Lower lobe of right lung (tissue), 2 donors: Measurements from ENCODE around the gene CCP110. TPM values are rescaled to one million over a fixed set of nuclear protein-coding genes. Genes with fewer than 3 reads are reported as not detected.
A peak's percentile ranks its signal among the peaks of the same experiment; 100 is the strongest.

Experiments used
- ATAC-seq, 2 donors: fragments of 200-7000 bp; cut with Tn5 transposase; one replicate each; pipeline ENCODE4 v1.9.1; 2020 to 2022; ENCODE audit warnings: mild to moderate bottlenecking in 2 of 2, moderate library complexity in 2 of 2
- DNase-seq: peaks from one replicate; pipeline ENCODE4 v3.0.0-alpha.2; 2020
- H3K27ac ChIP-seq: fragments of 200-600 bp; one replicate; pipeline ENCODE4 v1.8.0; 2022
- H3K27me3 ChIP-seq: fragments of 200-600 bp; one replicate; pipeline ENCODE4 v1.8.0; 2022; ENCODE audit warnings: low read depth
- H3K36me3 ChIP-seq: fragments of 200-600 bp; one replicate; pipeline ENCODE4 v1.8.0; 2022; ENCODE audit warnings: mild to moderate bottlenecking
- H3K4me1 ChIP-seq: fragments of 200-600 bp; one replicate; pipeline ENCODE4 v1.8.0; 2022
- H3K4me3 ChIP-seq: fragments of 200-600 bp; one replicate; pipeline ENCODE4 v1.8.0; 2022; ENCODE audit warnings: mild to moderate bottlenecking
- H3K9me3 ChIP-seq: fragments of 200-600 bp; one replicate; pipeline ENCODE4 v1.8.0; 2022
- CTCF ChIP-seq: fragments of 200-600 bp; IDR thresholded peaks from one replicate; pipeline ENCODE4 v1.8.0; 2022; ENCODE audit warnings: antibody characterized with exemption, mild to moderate bottlenecking
- intact Hi-C: fragments of 100-400 bp; cut with DNase I; formaldehyde crosslinking; loops from one replicate; pipeline ENCODE4 v1.11.0; 2022
- total RNA-seq: library from RNA; stranded (reverse); fragmentation: NEBNext Ultra II Directional; extraction: Animal tissue kit (Norgen Biotek cat#: 25700); gene quantifications from one replicate; pipeline ENCODE4 v1.2.1, GENCODE V29; 2021
- donor health status: DM: no; HTN: yes; CAD: no; lungs with severe emphysema.

CCP110 gene
- total RNA-seq, 1 donor from 2014 or later: 23.9 TPM

DNA sequence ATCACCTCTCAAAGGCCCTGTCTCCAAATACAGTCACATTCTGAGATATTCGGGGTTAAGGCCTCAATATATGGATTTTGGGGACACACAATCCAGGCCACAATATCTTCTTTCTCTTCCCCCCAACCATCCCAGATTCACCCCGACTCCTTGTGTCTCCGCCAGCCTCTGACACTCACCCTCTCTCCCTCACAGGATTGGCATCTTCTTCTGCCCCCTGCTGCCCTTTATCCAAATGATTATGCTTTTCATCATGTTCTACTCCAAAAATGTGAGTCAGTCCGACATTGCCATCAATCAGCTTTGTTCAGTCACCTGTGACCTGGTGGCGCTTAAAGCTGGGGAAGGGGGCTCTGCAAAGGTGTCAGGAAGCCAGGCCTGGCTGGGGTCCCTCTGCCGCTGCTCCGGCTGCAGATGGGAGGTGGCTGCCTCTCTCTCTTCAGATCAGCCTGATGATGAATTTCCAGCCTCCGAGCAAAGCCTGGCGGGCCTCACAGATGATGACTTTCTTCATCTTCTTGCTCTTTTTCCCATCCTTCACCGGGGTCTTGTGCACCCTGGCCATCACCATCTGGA is 36.9 kb upstream of the CCP110 start:
- H3K4me1 ChIP-seq: no peaks in the 10 kb centered on the region
- H3K27ac ChIP-seq: no peak overlapping the region
- TF ChIP-seq CTCF: no peak
- intact Hi-C loops: no loop called here
- H3K36me3 ChIP-seq: peaks cover 14% of the 10 kb centered on the region
- no peaks in the 10 kb centered on the region for H3K27me3 ChIP-seq
- no peak for ATAC-seq
- DNase-seq: no peak
- H3K4me3 ChIP-seq: no peak overlapping the region
- H3K9me3 ChIP-seq: no peaks in the 10 kb centered on the region

GRCh38 chr16:19488213-19488640 is 35.5 kb upstream of the CCP110 start:
- no peak overlapping the region for H3K4me3 ChIP-seq
- ATAC-seq (peak; percentile 71 to 80), DNase-seq (no peak)
- no peaks in the 10 kb centered on the region for H3K27me3 ChIP-seq
- intact Hi-C loops: no loop called here
- no peak for TF ChIP-seq CTCF
- H3K9me3 ChIP-seq: no peaks in the 10 kb centered on the region
- H3K27ac ChIP-seq: no peak overlapping the region
- H3K36me3 ChIP-seq: peaks cover 11% of the 10 kb centered on the region
- no peaks in the 10 kb centered on the region for H3K4me1 ChIP-seq

- Histone ChIP-seq H3K4me3 (no peak overlapping the region), H3K36me3 (peaks cover 17% of the 10 kb centered on the region), H3K27ac (no peak overlapping the region), H3K27me3 (no peaks in the 10 kb centered on the region), H3K4me1 (no peaks in the 10 kb centered on the region), H3K9me3 (no peaks in the 10 kb centered on the region)
- ATAC-seq (no peak), DNase-seq (no peak)
- TF ChIP-seq CTCF: no peak
- intact Hi-C loops: no loop called here
Observed at GRCh38 chr16:19490619-19491018, 33.1 kb upstream of the CCP110 start.

GRCh38 chr16:19497176-19497575 is 26.6 kb upstream of the CCP110 start:
- no peak overlapping the region for H3K27ac ChIP-seq
- no peaks in the 10 kb centered on the region for H3K4me1 ChIP-seq
- no peak for TF ChIP-seq CTCF
- no peaks in the 10 kb centered on the region for H3K9me3 ChIP-seq
- intact Hi-C loops: no loop called here
- ATAC-seq: peak; percentile 40 to 61
- H3K4me3 ChIP-seq: no peak overlapping the region
- H3K36me3 ChIP-seq: peaks cover 70% of the 10 kb centered on the region
- no peaks in the 10 kb centered on the region for H3K27me3 ChIP-seq
- no peak for DNase-seq

DNA sequence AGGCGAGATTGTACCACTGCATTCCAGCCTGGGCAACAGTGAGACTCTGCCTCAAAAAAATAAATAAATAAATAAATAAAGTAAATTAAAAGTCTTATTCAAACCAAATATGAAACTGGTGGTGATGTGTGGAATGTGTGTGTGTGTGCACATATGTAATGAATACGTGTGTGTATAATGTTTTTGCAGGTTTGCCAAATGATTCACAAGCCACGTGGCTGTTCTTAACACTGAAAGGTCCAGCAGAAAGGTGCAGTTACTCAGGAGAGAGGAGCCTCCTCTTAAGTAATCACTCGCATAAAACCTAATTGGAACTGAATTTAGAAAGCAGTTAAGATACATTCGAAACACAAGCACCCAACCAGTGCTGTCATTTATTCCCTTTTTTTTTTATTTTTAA is 24.7 kb upstream of the CCP110 start:
- Histone ChIP-seq H3K9me3 (no peaks in the 10 kb centered on the region), H3K27me3 (no peaks in the 10 kb centered on the region), H3K36me3 (peaks cover 83% of the 10 kb centered on the region), H3K4me1 (no peaks in the 10 kb centered on the region), H3K4me3 (no peak overlapping the region), H3K27ac (no peak overlapping the region)
- no peak for DNase-seq
- intact Hi-C loops: no loop called here
- no peak for ATAC-seq
- TF ChIP-seq CTCF: no peak
